WTC11 (cell line): ENCODE measurements around the gene SPTBN4. TPM values are rescaled to one million over a fixed set of nuclear protein-coding genes. Genes with fewer than 3 reads are reported as not detected.

Source experiments
- ATAC-seq: fragments of 200-7000 bp; cut with Tn5 transposase; 2 replicates; pipeline ENCODE4 v1.10.0; 2021; ENCODE audit warnings: mild to moderate bottlenecking, moderate library complexity
- CTCF ChIA-PET: fragments of 300-600 bp; sonication (Branson Sonifier 250); formaldehyde crosslinking; loops from one replicate; lab custom pipeline; 2021; ENCODE audit warnings: antibody characterized with exemption; lab: Charles Lee
- POLR2A ChIA-PET: fragments of 350-600 bp; sonication (Branson Sonifier 250); formaldehyde crosslinking; loops from one replicate; lab custom pipeline; 2021; ENCODE audit warnings: antibody characterized with exemption; lab: Charles Lee
- DNase-seq: peaks from one replicate; pipeline ENCODE4 v3.0.0; 2021; ENCODE audit warnings: low spot score
- H3K27ac Mint-ChIP-seq: 2 replicates; pipeline ENCODE4 v1.8.0; 2021; ENCODE audit warnings: mixed read lengths
- H3K27me3 Mint-ChIP-seq: 2 replicates; pipeline ENCODE4 v1.8.0; 2021; ENCODE audit warnings: low read depth, mild to moderate bottlenecking, moderate library complexity, mixed read lengths
- H3K36me3 Mint-ChIP-seq: 2 replicates; pipeline ENCODE4 v1.8.0; 2021; ENCODE audit warnings: mixed read lengths
- H3K4me1 Mint-ChIP-seq: 2 replicates; pipeline ENCODE4 v1.8.0; 2022; ENCODE audit warnings: mixed read lengths
- H3K4me3 Mint-ChIP-seq: 2 replicates; pipeline ENCODE4 v1.8.0; 2021; ENCODE audit warnings: mild to moderate bottlenecking, moderate library complexity, mixed read lengths
- H3K9me3 Mint-ChIP-seq: 2 replicates; pipeline ENCODE4 v1.8.0; 2021; ENCODE audit warnings: mixed read lengths
- CREB1 ChIP-seq: sonication (generic); formaldehyde crosslinking; IDR thresholded peaks from 2 replicates; pipeline ENCODE4 v1.8.0; 2023; ENCODE audit warnings: mild to moderate bottlenecking, missing genetic modification reagents
- EMX1 ChIP-seq: fragments of 250-450 bp; sonication (Bioruptor Pico); IDR thresholded peaks from 2 replicates; pipeline ENCODE4 v1.8.0; 2021; ENCODE audit warnings: mild to moderate bottlenecking
- FOXK1 ChIP-seq: sonication (generic); formaldehyde crosslinking; IDR thresholded peaks from 2 replicates; pipeline ENCODE4 v1.8.0; 2022; ENCODE audit warnings: mild to moderate bottlenecking, moderate library complexity, missing genetic modification reagents
- GABPB1 ChIP-seq: sonication (generic); formaldehyde crosslinking; IDR thresholded peaks from 2 replicates; pipeline ENCODE4 v1.8.1; 2023; ENCODE audit warnings: mild to moderate bottlenecking, missing genetic modification reagents
- MXD4 ChIP-seq: fragments of 250-450 bp; sonication (Bioruptor Pico); IDR thresholded peaks from 2 replicates; pipeline ENCODE4 v1.8.0; 2021; ENCODE audit warnings: mild to moderate bottlenecking, moderate library complexity, borderline replicate concordance
- NR3C1 ChIP-seq: sonication (generic); formaldehyde crosslinking; conservative IDR thresholded peaks from 2 replicates; pipeline ENCODE4 v1.8.1; 2023; ENCODE audit warnings: low read depth, mild to moderate bottlenecking, missing genetic modification reagents
- OVOL2 ChIP-seq: fragments of 250-450 bp; sonication (Bioruptor Pico); IDR thresholded peaks from 2 replicates; pipeline ENCODE4 v1.9.0; 2021; ENCODE audit warnings: mild to moderate bottlenecking, borderline replicate concordance
- RELA ChIP-seq: sonication (generic); formaldehyde crosslinking; IDR thresholded peaks from 2 replicates; pipeline ENCODE4 v1.8.1; 2022; ENCODE audit warnings: missing genetic modification reagents, mild to moderate bottlenecking, borderline replicate concordance
- SMAD3 ChIP-seq: sonication (generic); formaldehyde crosslinking; IDR thresholded peaks from 2 replicates; pipeline ENCODE4 v1.8.0; 2022; ENCODE audit warnings: missing genetic modification reagents, mild to moderate bottlenecking, borderline replicate concordance
- ZNF232 ChIP-seq: sonication (generic); formaldehyde crosslinking; IDR thresholded peaks from 2 replicates; pipeline ENCODE4 v1.8.0; 2022; ENCODE audit warnings: mild to moderate bottlenecking, missing genetic modification reagents
- total RNA-seq: library from RNA; stranded (reverse); gene quantifications from 3 replicates; pipeline ENCODE4 v1.2.3, GENCODE V29; 2021
- TF ChIP-seq, protein P1 (sequence below): fragments of 250-450 bp; sonication (Bioruptor Pico); IDR thresholded peaks from 2 replicates; pipeline ENCODE4 v1.9.0; 2021; ENCODE audit warnings: mild to moderate bottlenecking
- TF ChIP-seq, protein P2 (sequence below): sonication (generic); formaldehyde crosslinking; IDR thresholded peaks from 2 replicates; pipeline ENCODE4 v1.8.1; 2023; ENCODE audit warnings: mild to moderate bottlenecking, missing genetic modification reagents, borderline replicate concordance
- TF ChIP-seq, protein P3 (sequence below): sonication (generic); formaldehyde crosslinking; IDR thresholded peaks from 2 replicates; pipeline ENCODE4 v1.8.0; 2023; ENCODE audit warnings: missing genetic modification reagents, mild to moderate bottlenecking, borderline replicate concordance
- TF ChIP-seq, protein P4 (sequence below): sonication (generic); formaldehyde crosslinking; IDR thresholded peaks from 2 replicates; pipeline ENCODE4 v1.8.1; 2023; ENCODE audit warnings: mild to moderate bottlenecking, missing genetic modification reagents
- TF ChIP-seq, protein P5 (sequence below): fragments of 250-450 bp; sonication (Bioruptor Pico); conservative IDR thresholded peaks from 2 replicates; pipeline ENCODE4 v1.9.0; 2021; ENCODE audit warnings: mild to moderate bottlenecking

Gene SPTBN4
- total RNA-seq, 1 experiment from 2014 or later: 2.8 TPM

DNA sequence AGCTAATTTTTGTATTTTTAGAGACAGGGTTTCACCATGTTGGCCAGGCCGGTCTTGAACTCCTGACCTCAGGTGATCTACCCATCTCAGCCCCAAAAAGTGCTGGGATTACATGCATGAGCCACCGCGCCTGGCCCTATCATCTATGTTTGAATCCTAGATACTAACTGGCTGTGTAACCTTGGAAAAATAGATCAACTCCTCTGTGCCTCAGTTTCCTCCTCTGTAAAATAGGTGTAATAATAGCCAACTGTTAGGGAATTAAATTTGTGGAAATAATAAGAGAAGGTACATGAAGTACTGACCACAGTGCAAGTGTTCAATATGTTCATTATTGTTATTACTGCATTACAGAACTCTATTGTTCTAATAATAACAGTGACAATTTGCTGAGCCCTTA lies 4.3 kb downstream of the SPTBN4 start:
- no peak overlapping the region for H3K27ac Mint-ChIP-seq
- DNase-seq: no peak
- H3K27me3 Mint-ChIP-seq: peaks cover 33% of the 10 kb centered on the region
- no peak overlapping the region for H3K4me3 Mint-ChIP-seq
- ChIA-PET POLR2A (no interaction called here), CTCF (interaction anchor here (0.7 to 1.4 kb wide), 2 partner anchors 49 to 52 kb away, joined by 3 to 5 read pairs; no protein-coding TSS in a partner anchor)
- H3K4me1 Mint-ChIP-seq: peaks cover 6% of the 10 kb centered on the region
- no peak for ATAC-seq
- H3K36me3 Mint-ChIP-seq: 0 out of 2 replicates have a peak, but pooled peaks cover 2% of the 10 kb centered on the region
- no peaks in the 10 kb centered on the region for H3K9me3 Mint-ChIP-seq
- TF ChIP-seq NR3C1 (CRISPR knock-in tag) (no peak), MXD4 (CRISPR knock-in tag) (no peak), ZNF232 (CRISPR knock-in tag) (no peak), EMX1 (CRISPR knock-in tag) (no peak), CREB1 (CRISPR knock-in tag) (no peak), OVOL2 (no peak), RELA (CRISPR knock-in tag) (no peak), GABPB1 (CRISPR knock-in tag) (no peak), FOXK1 (CRISPR knock-in tag) (no peak), SMAD3 (no peak)
- TF ChIP-seq, protein P1, sequence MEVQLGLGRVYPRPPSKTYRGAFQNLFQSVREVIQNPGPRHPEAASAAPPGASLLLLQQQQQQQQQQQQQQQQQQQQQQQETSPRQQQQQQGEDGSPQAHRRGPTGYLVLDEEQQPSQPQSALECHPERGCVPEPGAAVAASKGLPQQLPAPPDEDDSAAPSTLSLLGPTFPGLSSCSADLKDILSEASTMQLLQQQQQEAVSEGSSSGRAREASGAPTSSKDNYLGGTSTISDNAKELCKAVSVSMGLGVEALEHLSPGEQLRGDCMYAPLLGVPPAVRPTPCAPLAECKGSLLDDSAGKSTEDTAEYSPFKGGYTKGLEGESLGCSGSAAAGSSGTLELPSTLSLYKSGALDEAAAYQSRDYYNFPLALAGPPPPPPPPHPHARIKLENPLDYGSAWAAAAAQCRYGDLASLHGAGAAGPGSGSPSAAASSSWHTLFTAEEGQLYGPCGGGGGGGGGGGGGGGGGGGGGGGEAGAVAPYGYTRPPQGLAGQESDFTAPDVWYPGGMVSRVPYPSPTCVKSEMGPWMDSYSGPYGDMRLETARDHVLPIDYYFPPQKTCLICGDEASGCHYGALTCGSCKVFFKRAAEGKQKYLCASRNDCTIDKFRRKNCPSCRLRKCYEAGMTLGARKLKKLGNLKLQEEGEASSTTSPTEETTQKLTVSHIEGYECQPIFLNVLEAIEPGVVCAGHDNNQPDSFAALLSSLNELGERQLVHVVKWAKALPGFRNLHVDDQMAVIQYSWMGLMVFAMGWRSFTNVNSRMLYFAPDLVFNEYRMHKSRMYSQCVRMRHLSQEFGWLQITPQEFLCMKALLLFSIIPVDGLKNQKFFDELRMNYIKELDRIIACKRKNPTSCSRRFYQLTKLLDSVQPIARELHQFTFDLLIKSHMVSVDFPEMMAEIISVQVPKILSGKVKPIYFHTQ (CRISPR knock-in tag): no peak
- TF ChIP-seq, protein P2, sequence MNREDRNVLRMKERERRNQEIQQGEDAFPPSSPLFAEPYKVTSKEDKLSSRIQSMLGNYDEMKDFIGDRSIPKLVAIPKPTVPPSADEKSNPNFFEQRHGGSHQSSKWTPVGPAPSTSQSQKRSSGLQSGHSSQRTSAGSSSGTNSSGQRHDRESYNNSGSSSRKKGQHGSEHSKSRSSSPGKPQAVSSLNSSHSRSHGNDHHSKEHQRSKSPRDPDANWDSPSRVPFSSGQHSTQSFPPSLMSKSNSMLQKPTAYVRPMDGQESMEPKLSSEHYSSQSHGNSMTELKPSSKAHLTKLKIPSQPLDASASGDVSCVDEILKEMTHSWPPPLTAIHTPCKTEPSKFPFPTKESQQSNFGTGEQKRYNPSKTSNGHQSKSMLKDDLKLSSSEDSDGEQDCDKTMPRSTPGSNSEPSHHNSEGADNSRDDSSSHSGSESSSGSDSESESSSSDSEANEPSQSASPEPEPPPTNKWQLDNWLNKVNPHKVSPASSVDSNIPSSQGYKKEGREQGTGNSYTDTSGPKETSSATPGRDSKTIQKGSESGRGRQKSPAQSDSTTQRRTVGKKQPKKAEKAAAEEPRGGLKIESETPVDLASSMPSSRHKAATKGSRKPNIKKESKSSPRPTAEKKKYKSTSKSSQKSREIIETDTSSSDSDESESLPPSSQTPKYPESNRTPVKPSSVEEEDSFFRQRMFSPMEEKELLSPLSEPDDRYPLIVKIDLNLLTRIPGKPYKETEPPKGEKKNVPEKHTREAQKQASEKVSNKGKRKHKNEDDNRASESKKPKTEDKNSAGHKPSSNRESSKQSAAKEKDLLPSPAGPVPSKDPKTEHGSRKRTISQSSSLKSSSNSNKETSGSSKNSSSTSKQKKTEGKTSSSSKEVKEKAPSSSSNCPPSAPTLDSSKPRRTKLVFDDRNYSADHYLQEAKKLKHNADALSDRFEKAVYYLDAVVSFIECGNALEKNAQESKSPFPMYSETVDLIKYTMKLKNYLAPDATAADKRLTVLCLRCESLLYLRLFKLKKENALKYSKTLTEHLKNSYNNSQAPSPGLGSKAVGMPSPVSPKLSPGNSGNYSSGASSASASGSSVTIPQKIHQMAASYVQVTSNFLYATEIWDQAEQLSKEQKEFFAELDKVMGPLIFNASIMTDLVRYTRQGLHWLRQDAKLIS: no peak
- TF ChIP-seq, protein P3, sequence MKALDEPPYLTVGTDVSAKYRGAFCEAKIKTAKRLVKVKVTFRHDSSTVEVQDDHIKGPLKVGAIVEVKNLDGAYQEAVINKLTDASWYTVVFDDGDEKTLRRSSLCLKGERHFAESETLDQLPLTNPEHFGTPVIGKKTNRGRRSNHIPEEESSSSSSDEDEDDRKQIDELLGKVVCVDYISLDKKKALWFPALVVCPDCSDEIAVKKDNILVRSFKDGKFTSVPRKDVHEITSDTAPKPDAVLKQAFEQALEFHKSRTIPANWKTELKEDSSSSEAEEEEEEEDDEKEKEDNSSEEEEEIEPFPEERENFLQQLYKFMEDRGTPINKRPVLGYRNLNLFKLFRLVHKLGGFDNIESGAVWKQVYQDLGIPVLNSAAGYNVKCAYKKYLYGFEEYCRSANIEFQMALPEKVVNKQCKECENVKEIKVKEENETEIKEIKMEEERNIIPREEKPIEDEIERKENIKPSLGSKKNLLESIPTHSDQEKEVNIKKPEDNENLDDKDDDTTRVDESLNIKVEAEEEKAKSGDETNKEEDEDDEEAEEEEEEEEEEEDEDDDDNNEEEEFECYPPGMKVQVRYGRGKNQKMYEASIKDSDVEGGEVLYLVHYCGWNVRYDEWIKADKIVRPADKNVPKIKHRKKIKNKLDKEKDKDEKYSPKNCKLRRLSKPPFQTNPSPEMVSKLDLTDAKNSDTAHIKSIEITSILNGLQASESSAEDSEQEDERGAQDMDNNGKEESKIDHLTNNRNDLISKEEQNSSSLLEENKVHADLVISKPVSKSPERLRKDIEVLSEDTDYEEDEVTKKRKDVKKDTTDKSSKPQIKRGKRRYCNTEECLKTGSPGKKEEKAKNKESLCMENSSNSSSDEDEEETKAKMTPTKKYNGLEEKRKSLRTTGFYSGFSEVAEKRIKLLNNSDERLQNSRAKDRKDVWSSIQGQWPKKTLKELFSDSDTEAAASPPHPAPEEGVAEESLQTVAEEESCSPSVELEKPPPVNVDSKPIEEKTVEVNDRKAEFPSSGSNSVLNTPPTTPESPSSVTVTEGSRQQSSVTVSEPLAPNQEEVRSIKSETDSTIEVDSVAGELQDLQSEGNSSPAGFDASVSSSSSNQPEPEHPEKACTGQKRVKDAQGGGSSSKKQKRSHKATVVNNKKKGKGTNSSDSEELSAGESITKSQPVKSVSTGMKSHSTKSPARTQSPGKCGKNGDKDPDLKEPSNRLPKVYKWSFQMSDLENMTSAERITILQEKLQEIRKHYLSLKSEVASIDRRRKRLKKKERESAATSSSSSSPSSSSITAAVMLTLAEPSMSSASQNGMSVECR (CRISPR knock-in tag): no peak
- TF ChIP-seq, protein P4, sequence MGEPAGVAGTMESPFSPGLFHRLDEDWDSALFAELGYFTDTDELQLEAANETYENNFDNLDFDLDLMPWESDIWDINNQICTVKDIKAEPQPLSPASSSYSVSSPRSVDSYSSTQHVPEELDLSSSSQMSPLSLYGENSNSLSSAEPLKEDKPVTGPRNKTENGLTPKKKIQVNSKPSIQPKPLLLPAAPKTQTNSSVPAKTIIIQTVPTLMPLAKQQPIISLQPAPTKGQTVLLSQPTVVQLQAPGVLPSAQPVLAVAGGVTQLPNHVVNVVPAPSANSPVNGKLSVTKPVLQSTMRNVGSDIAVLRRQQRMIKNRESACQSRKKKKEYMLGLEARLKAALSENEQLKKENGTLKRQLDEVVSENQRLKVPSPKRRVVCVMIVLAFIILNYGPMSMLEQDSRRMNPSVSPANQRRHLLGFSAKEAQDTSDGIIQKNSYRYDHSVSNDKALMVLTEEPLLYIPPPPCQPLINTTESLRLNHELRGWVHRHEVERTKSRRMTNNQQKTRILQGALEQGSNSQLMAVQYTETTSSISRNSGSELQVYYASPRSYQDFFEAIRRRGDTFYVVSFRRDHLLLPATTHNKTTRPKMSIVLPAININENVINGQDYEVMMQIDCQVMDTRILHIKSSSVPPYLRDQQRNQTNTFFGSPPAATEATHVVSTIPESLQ: no peak
- TF ChIP-seq, protein P5, sequence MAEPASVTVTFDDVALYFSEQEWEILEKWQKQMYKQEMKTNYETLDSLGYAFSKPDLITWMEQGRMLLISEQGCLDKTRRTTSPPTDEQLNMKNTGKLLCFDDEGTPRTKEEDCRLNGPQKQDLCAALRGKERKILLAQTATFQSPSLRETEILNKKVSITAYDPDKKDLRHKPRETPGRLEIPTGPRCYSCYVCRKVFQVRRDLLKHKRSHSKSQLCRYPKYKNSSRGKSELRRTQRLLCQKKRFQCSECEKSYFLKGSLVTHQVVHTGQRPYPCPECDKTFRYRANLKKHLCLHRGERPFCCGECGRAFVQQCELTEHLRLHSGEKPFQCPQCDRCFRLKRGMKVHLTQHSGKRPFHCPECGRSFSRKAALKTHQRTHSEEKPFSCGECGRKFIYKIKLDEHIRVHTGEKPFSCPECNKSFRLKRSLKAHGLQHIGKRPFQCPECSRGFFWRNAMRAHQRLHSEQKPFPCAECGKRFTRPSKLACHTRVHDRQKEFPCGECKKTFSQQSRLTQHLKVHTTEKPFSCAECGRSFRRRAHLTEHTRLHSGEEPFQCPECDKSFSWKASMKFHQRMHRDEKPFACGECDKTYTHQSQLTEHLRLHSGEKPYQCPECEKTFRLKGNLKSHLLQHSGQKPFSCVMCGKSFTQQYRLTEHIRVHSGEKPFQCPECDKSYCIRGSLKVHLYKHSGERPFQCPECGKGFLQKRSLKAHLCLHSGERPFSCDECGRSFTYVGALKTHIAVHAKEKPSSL (CRISPR knock-in tag): no peak
